B cell (primary cell): ENCODE data around the gene PSTK. TPM values are rescaled to one million over a fixed set of nuclear protein-coding genes. Genes with fewer than 3 reads are reported as not detected.

Source experiments
- ATAC-seq: fragments of 200-7000 bp; cut with Tn5 transposase; one replicate; pipeline ENCODE4 v1.10.0; 2021; ENCODE audit warnings: low read depth, mild to moderate bottlenecking, moderate number of reproducible peaks, moderate library complexity
- CTCF ChIA-PET: fragments of 350-600 bp; sonication (Branson Sonifier 250); formaldehyde crosslinking; loops from one replicate; lab custom pipeline; 2021; ENCODE audit warnings: antibody characterized with exemption, inconsistent platforms; lab: Charles Lee
- POLR2A ChIA-PET: fragments of 350-600 bp; sonication (Branson Sonifier 250); formaldehyde crosslinking; loops from one replicate; lab custom pipeline; 2021; ENCODE audit warnings: antibody characterized with exemption; lab: Charles Lee
- DNase-seq: peaks from one replicate; pipeline ENCODE4 v3.0.0; 2013
- H2AFZ ChIP-seq: 2 replicates; pipeline ENCODE4 v1.6.1; 2012; ENCODE audit warnings: mild to moderate bottlenecking, low read depth, low read length; ENCODE audit not compliant: insufficient read depth, poor library complexity, severe bottlenecking
- H3K27ac ChIP-seq, 2 donors: 1 replicate in 1 of 2; 2 replicates in 1 of 2; pipeline ENCODE4 v1.5.1; 2012 to 2013; ENCODE audit warnings: low read length in 2 of 2, mild to moderate bottlenecking in 2 of 2, moderate library complexity in 1 of 2
- H3K27me3 ChIP-seq, 4 experiments: fragments of 200-600 bp in 1 of 4; sonication (generic) in 1 of 4; replicated peaks in 1 of 4; 1 replicate in 2 of 4; 2 replicates in 2 of 4; pipeline versions ENCODE4 v1.6.1 to v1.7.0; 2013 to 2016; ENCODE audit warnings: low read length in 3 of 4, mild to moderate bottlenecking in 2 of 4, mixed read lengths in 1 of 4, moderate library complexity in 1 of 4; ENCODE audit not compliant: insufficient read depth in 4 of 4, control insufficient read depth in 3 of 4; ENCODE audit errors: control extremely low read depth in 1 of 4
- H3K36me3 ChIP-seq, 2 experiments: replicated peaks in 1 of 2; 1 replicate in 1 of 2; 2 replicates in 1 of 2; pipeline versions ENCODE4 v1.6.1 to v1.7.1; 2013; ENCODE audit warnings: low read length in 1 of 2; ENCODE audit not compliant: insufficient read depth in 2 of 2, control insufficient read depth in 1 of 2; ENCODE audit errors: control extremely low read depth in 1 of 2, extremely low read depth in 1 of 2
- H3K4me1 ChIP-seq, 2 donors: fragments of 200-600 bp in 1 of 2; sonication (generic) in 1 of 2; 1 replicate in 1 of 2; 2 replicates in 1 of 2; pipeline versions ENCODE4 v1.5.1 to v1.6.1; 2013 to 2017; ENCODE audit warnings: low read length in 2 of 2; ENCODE audit not compliant: control insufficient read depth in 2 of 2, insufficient read depth in 2 of 2
- H3K4me2 ChIP-seq: replicated peaks from 2 replicates; pipeline ENCODE3; 2012; ENCODE audit warnings: mild to moderate bottlenecking, low read depth, low read length; ENCODE audit not compliant: poor library complexity, severe bottlenecking
- H3K4me3 ChIP-seq, 5 experiments: fragments of 200-600 bp in 1 of 5; sonication (generic) in 1 of 5; 1 replicate in 3 of 5; 2 replicates in 2 of 5; pipeline versions ENCODE4 v1.5.1 to v1.7.0; 2011 to 2016; ENCODE audit warnings: low read length in 4 of 5, mild to moderate bottlenecking in 4 of 5, low read depth in 2 of 5, control low read depth in 1 of 5, moderate library complexity in 1 of 5; ENCODE audit not compliant: insufficient read depth in 1 of 5; ENCODE audit errors: control extremely low read depth in 1 of 5, extremely low read depth in 1 of 5
- H3K79me2 ChIP-seq: fragments of 200-600 bp; sonication (generic); one replicate; pipeline ENCODE4 v1.6.0; 2016; ENCODE audit warnings: low read length; ENCODE audit not compliant: control insufficient read depth, insufficient read depth
- H3K9ac ChIP-seq: fragments of 200-600 bp; sonication (generic); 2 replicates; pipeline ENCODE4 v1.6.1; 2017; ENCODE audit warnings: mild to moderate bottlenecking, low read length, moderate library complexity
- H3K9me3 ChIP-seq, 3 donors: one replicate each; pipeline versions ENCODE4 v1.6.1 to v1.7.1; 2013; ENCODE audit warnings: low read length in 2 of 3; ENCODE audit not compliant: control insufficient read depth in 2 of 3, insufficient read depth in 1 of 3; ENCODE audit errors: control extremely low read depth in 1 of 3
- H4K20me1 ChIP-seq: 2 replicates; pipeline ENCODE4 v1.6.0; 2012; ENCODE audit warnings: mild to moderate bottlenecking, low read length; ENCODE audit not compliant: insufficient read depth, control insufficient read depth, poor library complexity, severe bottlenecking
- H3K27ac Mint-ChIP-seq: one replicate; pipeline ENCODE4 v1.8.0; 2021; ENCODE audit warnings: mixed read lengths
- H3K27me3 Mint-ChIP-seq: one replicate; pipeline ENCODE4 v1.8.0; 2021; ENCODE audit warnings: mixed read lengths
- H3K4me1 Mint-ChIP-seq: one replicate; pipeline ENCODE4 v1.8.0; 2021; ENCODE audit warnings: mixed read lengths
- H3K4me3 Mint-ChIP-seq: one replicate; pipeline ENCODE4 v1.8.0; 2021; ENCODE audit warnings: mixed read lengths
- H3K9me3 Mint-ChIP-seq: one replicate; pipeline ENCODE4 v1.8.0; 2022; ENCODE audit warnings: mixed read lengths; ENCODE audit not compliant: insufficient read depth
- CTCF ChIP-seq: fragments of 200-600 bp; IDR thresholded peaks from one replicate; pipeline ENCODE4 v1.8.0; 2022; ENCODE audit warnings: antibody characterized with exemption, mild to moderate bottlenecking
- EZH2 ChIP-seq: IDR thresholded peaks from 2 replicates; pipeline ENCODE4 v1.6.1; 2012; ENCODE audit warnings: borderline replicate concordance, low read depth, mild to moderate bottlenecking, moderate library complexity, low read length; ENCODE audit not compliant: insufficient read depth, poor library complexity, severe bottlenecking
- WGBS: methylation state at CpG from one replicate; pipeline ENCODE4 v1.1.5; 2013; ENCODE audit warnings: missing lambda C conversion rate; ENCODE audit not compliant: insufficient coverage; 5-methylcytosine and 5-hydroxymethylcytosine counted together
- intact Hi-C: fragments of 100-400 bp; cut with micrococcal nuclease; formaldehyde crosslinking; loops from one replicate; pipeline ENCODE4 v1.10.0; 2022
- polyA plus RNA-seq: library from polyadenylated mRNA; depleted of rRNA; stranded (reverse); fragments of >200 nt; gene quantifications from 2 replicates; pipeline ENCODE4 v1.2.3, GENCODE V29; 2012
- total RNA-seq, 2 donors: library from RNA; stranded (reverse); fragments of 120-200 nt in 1 of 2; gene quantifications; 1 replicate in 1 of 2; 2 replicates in 1 of 2; pipeline versions ENCODE4 v1.2.3 to v1.2.4, GENCODE V29; 2013 to 2022

PSTK gene
- total and polyA plus RNA-seq, 2 donors (not counting 1 experiment from before 2014, with no cell fraction given): 4.2 to 8.5 TPM

- WGBS: 60% methylated on average over 1 of the region's 3 CpGs
- Histone ChIP-seq H3K9ac (no peak overlapping the region), H3K4me3 (no peak overlapping the region), H4K20me1 (peaks cover 72% of the 10 kb centered on the region), H3K27ac (no peak overlapping the region), H3K4me1 (peaks cover 0 to 9% of the 10 kb centered on the region in 2 donors), H2AFZ (no peak overlapping the region), H3K4me2 (no peak overlapping the region), H3K27me3 (no peaks in the 10 kb centered on the region), H3K9me3 (no peaks in the 10 kb centered on the region), H3K79me2 (peaks cover 70% of the 10 kb centered on the region), H3K36me3 (peaks cover 0 to 38% of the 10 kb centered on the region in 2 experiments)
- no peaks in the 10 kb centered on the region for H3K27me3 Mint-ChIP-seq
- TF ChIP-seq CTCF (no peak), EZH2 (no peak)
- H3K27ac Mint-ChIP-seq: no peak overlapping the region
- no peak overlapping the region for H3K4me3 Mint-ChIP-seq
- ChIA-PET CTCF (interaction anchor here (0.7 kb wide), 1 partner anchor 15 kb away, joined by 4 read pairs; no protein-coding TSS in a partner anchor), POLR2A (no interaction called here)
- intact Hi-C loops: no loop called here
- H3K4me1 Mint-ChIP-seq: peaks cover 23% of the 10 kb centered on the region
- no peak for DNase-seq
- H3K9me3 Mint-ChIP-seq: no peaks in the 10 kb centered on the region
- ATAC-seq: no peak
Measured at GRCh38 chr10:122999347-122999746, 19.1 kb downstream of the PSTK start.

GRCh38 chr10:123000155-123000554, 20.0 kb downstream of the PSTK start:
- intact Hi-C loops: no loop called here
- TF ChIP-seq EZH2 (no peak), CTCF (no peak)
- Histone ChIP-seq H3K27ac (no peak overlapping the region), H3K4me2 (no peak overlapping the region), H3K9ac (no peak overlapping the region), H3K36me3 (peaks cover 0 to 36% of the 10 kb centered on the region in 2 experiments), H3K79me2 (peaks cover 78% of the 10 kb centered on the region), H3K4me3 (no peak overlapping the region), H3K27me3 (no peaks in the 10 kb centered on the region), H3K9me3 (no peaks in the 10 kb centered on the region), H2AFZ (no peak overlapping the region), H3K4me1 (peaks cover 0 to 9% of the 10 kb centered on the region in 2 donors), H4K20me1 (peaks cover 72% of the 10 kb centered on the region)
- ChIA-PET POLR2A (no interaction called here), CTCF (no interaction called here)
- Mint-ChIP-seq H3K9me3 (no peaks in the 10 kb centered on the region), H3K27ac (no peak overlapping the region), H3K4me3 (no peak overlapping the region), H3K4me1 (peaks cover 23% of the 10 kb centered on the region), H3K27me3 (no peaks in the 10 kb centered on the region)
- no CpG with 5 or more reads among the region's 3 CpGs for WGBS
- ATAC-seq (no peak), DNase-seq (no peak)
